CD4-positive, CD25-positive, alpha-beta regulatory T cell (primary cell): ENCODE results near the gene DNPH1. TPM values are rescaled to one million over a fixed set of nuclear protein-coding genes. Genes with fewer than 3 reads are reported as not detected.

Experiments
- ATAC-seq, 2 donors: fragments of 150-1000 bp; cut with Tn5 transposase; one replicate each; pipeline ENCODE4 v1.10.0; 2021; ENCODE audit warnings: low read depth in 2 of 2, moderate number of reproducible peaks in 2 of 2, moderate library complexity in 1 of 2
- DNase-seq, 3 donors: peaks; one replicate each; pipeline versions ENCODE4 v3.0.0 to v3.0.0-alpha.2; 2012 to 2022; ENCODE audit warnings: mixed read lengths in 1 of 3
- H3K27ac ChIP-seq: one replicate; pipeline ENCODE4 v1.7.0; 2013; ENCODE audit warnings: mild to moderate bottlenecking, low read length; ENCODE audit not compliant: insufficient read depth, poor library complexity, severe bottlenecking
- H3K27me3 ChIP-seq: one replicate; pipeline ENCODE4 v1.7.0; 2013; ENCODE audit warnings: low read length; ENCODE audit not compliant: control insufficient read depth, insufficient read depth
- H3K36me3 ChIP-seq: one replicate; pipeline ENCODE4 v1.7.0; 2013; ENCODE audit warnings: mild to moderate bottlenecking, low read length, moderate library complexity; ENCODE audit not compliant: control insufficient read depth, insufficient read depth
- H3K4me1 ChIP-seq: 2 replicates; pipeline ENCODE4 v1.7.0; 2013; ENCODE audit warnings: mild to moderate bottlenecking, low read length; ENCODE audit not compliant: insufficient read depth, control insufficient read depth, poor library complexity, severe bottlenecking
- H3K4me3 ChIP-seq: one replicate; pipeline ENCODE4 v1.7.0; 2013; ENCODE audit warnings: low read depth, mild to moderate bottlenecking, low read length, moderate library complexity
- H3K9me3 ChIP-seq, 2 experiments: 1 replicate in 1 of 2; 2 replicates in 1 of 2; pipeline ENCODE4 v1.7.0; 2013; ENCODE audit warnings: low read length in 2 of 2, mild to moderate bottlenecking in 1 of 2, moderate library complexity in 1 of 2; ENCODE audit not compliant: control insufficient read depth in 2 of 2
- H3K27ac Mint-ChIP-seq, 3 donors: one replicate each; pipeline ENCODE4 v1.8.0; 2020 to 2022; ENCODE audit warnings: mild to moderate bottlenecking in 3 of 3, mixed read lengths in 3 of 3, moderate library complexity in 2 of 3
- H3K27me3 Mint-ChIP-seq: one replicate; pipeline ENCODE4 v1.8.0; 2022; ENCODE audit warnings: mild to moderate bottlenecking, mixed read lengths
- H3K36me3 Mint-ChIP-seq: one replicate; pipeline ENCODE4 v1.8.0; 2020; ENCODE audit warnings: mixed read lengths
- H3K4me1 Mint-ChIP-seq, 4 donors: one replicate each; pipeline ENCODE4 v1.8.0; 2020 to 2022; ENCODE audit warnings: mixed read lengths in 4 of 4, mild to moderate bottlenecking in 1 of 4
- H3K4me3 Mint-ChIP-seq, 4 donors: one replicate each; pipeline ENCODE4 v1.8.0; 2020 to 2022; ENCODE audit warnings: mild to moderate bottlenecking in 4 of 4, mixed read lengths in 4 of 4, moderate library complexity in 3 of 4
- H3K9me3 Mint-ChIP-seq, 7 donors: one replicate each; pipeline ENCODE4 v1.8.0; 2020 to 2022; ENCODE audit warnings: mixed read lengths in 7 of 7, mild to moderate bottlenecking in 3 of 7, moderate library complexity in 2 of 7
- polyA plus RNA-seq, 4 donors: library from polyadenylated mRNA; unstranded; fragments of 300-500 nt; fragmentation: Illumina TruSeq; gene quantifications; one replicate each; pipeline ENCODE4 v1.2.3, GENCODE V29; 2021
- total RNA-seq: library from RNA; stranded (reverse); gene quantifications from one replicate; pipeline ENCODE4 v1.2.3, GENCODE V29; 2022

The DNPH1 gene
- total and polyA plus RNA-seq, 5 donors from 2014 or later = 36.6 to 234 (median 201) TPM

GRCh38 chr6:43246301-43247113, 17.2 kb upstream of the DNPH1 start:
- peak in 1 of 3 donors; percentile 49 for DNase-seq

GRCh38 chr6:43243664-43244321, 14.5 kb upstream of the DNPH1 start:
- no peak for ATAC-seq
- H3K4me3 Mint-ChIP-seq = no peak overlapping the region
- H3K27me3 ChIP-seq = peaks cover 21% of the 10 kb centered on the region

More at GRCh38 chr6:43246301-43247113, 17.2 kb upstream of the DNPH1 start:
- Mint-ChIP-seq H3K27ac (no peak overlapping the region), H3K36me3 (no peaks in the 10 kb centered on the region), H3K27me3 (peaks cover 8% of the 10 kb centered on the region), H3K9me3 (peaks cover 0 to 1% (median 0%) of the 10 kb centered on the region in 7 donors), H3K4me1 (peaks cover 4 to 28% (median 14%) of the 10 kb centered on the region in 4 donors), H3K4me3 (peak overlapping the region in 2 of 4 donors; percentile 91 to 94)
- Histone ChIP-seq H3K9me3 (no peaks in the 10 kb centered on the region), H3K4me1 (peaks cover 16% of the 10 kb centered on the region), H3K27ac (peak overlapping the region; percentile 71), H3K36me3 (no peaks in the 10 kb centered on the region), H3K4me3 (peak overlapping the region; percentile 74), H3K27me3 (peaks cover 18% of the 10 kb centered on the region)
- peak in 1 of 2 donors; percentile 10 for ATAC-seq

GRCh38 chr6:43242908-43243663, 13.8 kb upstream of the DNPH1 start, which contains the start of gene TTBK1:
TSS of gene TTBK1 (plus strand) at chr6:43243481. CDS start at chr6:43246661, 3,180 bp downstream.
- Mint-ChIP-seq H3K9me3 (peaks cover 0 to 7% (median 1%) of the 10 kb centered on the region in 7 donors), H3K27ac (no peak within 1 kb of the TSS), H3K4me1 (peaks cover 0 to 20% (median 10%) of the 10 kb centered on the region in 4 donors), H3K36me3 (peaks cover 8% of the 10 kb centered on the region), H3K4me3 (peak within 1 kb of the TSS in 1 of 4 donors; percentile 31), H3K27me3 (peaks cover 8% of the 10 kb centered on the region)
- ATAC-seq (no peak), DNase-seq (peak in 2 of 3 donors; percentile 30 to 41)
- Histone ChIP-seq H3K4me3 (no peak within 1 kb of the TSS), H3K36me3 (no peaks in the 10 kb centered on the region), H3K27me3 (peaks cover 23% of the 10 kb centered on the region), H3K27ac (no peak within 1 kb of the TSS), H3K9me3 (peaks cover 0 to 5% of the 10 kb centered on the region in 2 experiments), H3K4me1 (peaks cover 16% of the 10 kb centered on the region)

More at GRCh38 chr6:43243664-43244321, 14.5 kb upstream of the DNPH1 start:
- Histone ChIP-seq H3K9me3 (peaks cover 0 to 5% of the 10 kb centered on the region in 2 experiments), H3K4me1 (peaks cover 16% of the 10 kb centered on the region), H3K36me3 (no peaks in the 10 kb centered on the region), H3K27ac (no peak overlapping the region), H3K4me3 (no peak overlapping the region)
- peaks cover 0 to 20% (median 10%) of the 10 kb centered on the region in 4 donors for H3K4me1 Mint-ChIP-seq
- peaks cover 8% of the 10 kb centered on the region for H3K36me3 Mint-ChIP-seq
- H3K9me3 Mint-ChIP-seq = peaks cover 0 to 7% (median 1%) of the 10 kb centered on the region in 7 donors
- peaks cover 8% of the 10 kb centered on the region for H3K27me3 Mint-ChIP-seq
- no peak overlapping the region for H3K27ac Mint-ChIP-seq
- no peak for DNase-seq

- peaks cover 25% of the 10 kb centered on the region for H3K27me3 ChIP-seq
Observed at GRCh38 chr6:43241446-43241845, 12.2 kb upstream of the DNPH1 start.

GRCh38 chr6:43240950-43241349, 11.7 kb upstream of the DNPH1 start:
- no peak overlapping the region for H3K4me3 ChIP-seq
- Mint-ChIP-seq H3K4me3 (no peak overlapping the region), H3K4me1 (peaks cover 0 to 4% (median under 1%) of the 10 kb centered on the region in 4 donors), H3K36me3 (peaks cover 8% of the 10 kb centered on the region), H3K9me3 (peaks cover 0 to 7% (median 1%) of the 10 kb centered on the region in 7 donors), H3K27me3 (peaks cover 11% of the 10 kb centered on the region), H3K27ac (no peak overlapping the region)
- H3K36me3 ChIP-seq = no peaks in the 10 kb centered on the region
- peaks cover 28% of the 10 kb centered on the region for H3K27me3 ChIP-seq
- DNase-seq (no peak), ATAC-seq (no peak)
- peaks cover 0 to 5% of the 10 kb centered on the region in 2 experiments for H3K9me3 ChIP-seq
- H3K4me1 ChIP-seq = no peaks in the 10 kb centered on the region
- H3K27ac ChIP-seq = no peak overlapping the region

More at GRCh38 chr6:43241446-43241845, 12.2 kb upstream of the DNPH1 start:
- H3K4me3 ChIP-seq = no peak overlapping the region
- peaks cover 1% of the 10 kb centered on the region for H3K4me1 ChIP-seq
- peaks cover 0 to 4% (median 2%) of the 10 kb centered on the region in 4 donors for H3K4me1 Mint-ChIP-seq
- ATAC-seq (no peak), DNase-seq (no peak)
- H3K36me3 ChIP-seq = no peaks in the 10 kb centered on the region
- H3K36me3 Mint-ChIP-seq = peaks cover 8% of the 10 kb centered on the region
- H3K9me3 Mint-ChIP-seq = peaks cover 0 to 7% (median 1%) of the 10 kb centered on the region in 7 donors
- peaks cover 0 to 5% of the 10 kb centered on the region in 2 experiments for H3K9me3 ChIP-seq
- peaks cover 12% of the 10 kb centered on the region for H3K27me3 Mint-ChIP-seq
- H3K27ac ChIP-seq = no peak overlapping the region
- no peak overlapping the region for H3K4me3 Mint-ChIP-seq
- no peak overlapping the region for H3K27ac Mint-ChIP-seq

- DNase-seq = no peak
- Mint-ChIP-seq H3K4me1 (peaks cover 0 to 4% (median under 1%) of the 10 kb centered on the region in 4 donors), H3K4me3 (no peak overlapping the region), H3K27ac (peak overlapping the region in 1 of 3 donors; percentile 27), H3K9me3 (peaks cover 0 to 7% (median 1%) of the 10 kb centered on the region in 7 donors), H3K36me3 (peaks cover 8% of the 10 kb centered on the region), H3K27me3 (peaks cover 11% of the 10 kb centered on the region)
- Histone ChIP-seq H3K27ac (no peak overlapping the region), H3K4me1 (no peaks in the 10 kb centered on the region), H3K9me3 (peaks cover 0 to 5% of the 10 kb centered on the region in 2 experiments), H3K27me3 (peaks cover 20% of the 10 kb centered on the region), H3K4me3 (no peak overlapping the region), H3K36me3 (no peaks in the 10 kb centered on the region)
- ATAC-seq = no peak
Observed at GRCh38 chr6:43239054-43239453, 9.8 kb upstream of the DNPH1 start.

GRCh38 chr6:43235841-43236240, 6.6 kb upstream of the DNPH1 start:
- no peak for DNase-seq
- Histone ChIP-seq H3K9me3 (peaks cover 0 to 5% of the 10 kb centered on the region in 2 experiments), H3K27ac (no peak overlapping the region), H3K36me3 (no peaks in the 10 kb centered on the region), H3K27me3 (peaks cover 9% of the 10 kb centered on the region), H3K4me3 (no peak overlapping the region), H3K4me1 (no peaks in the 10 kb centered on the region)
- Mint-ChIP-seq H3K36me3 (peaks cover 8% of the 10 kb centered on the region), H3K4me1 (peaks cover 0 to 7% (median under 1%) of the 10 kb centered on the region in 4 donors), H3K27me3 (peaks cover 27% of the 10 kb centered on the region), H3K4me3 (no peak overlapping the region), H3K27ac (no peak overlapping the region), H3K9me3 (peaks cover 0 to 7% (median 1%) of the 10 kb centered on the region in 7 donors)
- no peak for ATAC-seq
